OCI-LY7 (cell line): ENCODE data around the gene FIGN.

Source experiments
- CTCF ChIP-seq: fragments of 200-600 bp; sonication (generic); conservative IDR thresholded peaks from 2 replicates; pipeline ENCODE4 v1.5.1; 2014; ENCODE audit warnings: mild to moderate bottlenecking, antibody characterized with exemption, low read length, moderate library complexity, mixed read lengths
- EZH2phosphoT487 ChIP-seq: fragments of 200-600 bp; sonication (generic); IDR thresholded peaks from 2 replicates; pipeline ENCODE4 v1.6.1; 2018; ENCODE audit warnings: low read depth, borderline replicate concordance, mild to moderate bottlenecking, mixed run types, antibody characterized with exemption, low read length, moderate library complexity, mixed read lengths

- TF ChIP-seq CTCF (no peak), EZH2phosphoT487 (no peak)
Measured at GRCh38 chr2:163664610-163665009, 71.2 kb downstream of the FIGN start.
